SK-N-SH (cell line): Measurements from ENCODE around the gene DNMT3A. TPM values are rescaled to one million over a fixed set of nuclear protein-coding genes. Genes with fewer than 3 reads are reported as not detected.

Experiments used
- CTCF ChIA-PET: fragments of 300-600, 350-600 bp; formaldehyde crosslinking; extraction: SDS; loops from one replicate; lab custom pipeline; 2021; lab: Yijun Ruan, JAX
- POLR2A ChIA-PET: fragments of 350-600 bp; sonication (Branson Sonifier 250); formaldehyde crosslinking; extraction: SDS; loops from one replicate; lab custom pipeline; 2020; ENCODE audit warnings: antibody characterized with exemption, inconsistent platforms; lab: Yijun Ruan, JAX
- DNase-seq: peaks from one replicate; pipeline ENCODE4 v3.0.0; 2012
- H2AFZ ChIP-seq: fragments of 200-600 bp; sonication (generic); 2 replicates; pipeline ENCODE4 v1.8.1; 2016; ENCODE audit warnings: antibody characterized with exemption, mild to moderate bottlenecking, low read depth
- H3F3A ChIP-seq: fragments of 200-600 bp; sonication (generic); replicated peaks from 2 replicates; pipeline ENCODE3; 2016; ENCODE audit warnings: antibody characterized with exemption, mild to moderate bottlenecking; ENCODE audit not compliant: insufficient read depth
- H3K27ac ChIP-seq, 2 experiments: fragments of 200-500 bp in 1 of 2; fragments of 200-600 bp in 1 of 2; sonication (Bioruptor generic) in 1 of 2; sonication (generic), shearing (Covaris generic) in 1 of 2; 2 replicates each; pipeline versions ENCODE4 v1.5.1 to v1.6.1; 2014 to 2016; ENCODE audit warnings: low read depth in 2 of 2, inconsistent platforms in 1 of 2, low read length in 1 of 2, mild to moderate bottlenecking in 1 of 2, mixed read lengths in 1 of 2
- H3K27me3 ChIP-seq: fragments of 200-600 bp; sonication (generic), shearing (Covaris generic); 2 replicates; pipeline ENCODE4 v1.6.1; 2016; ENCODE audit warnings: mixed run types; ENCODE audit not compliant: insufficient read depth
- H3K36me3 ChIP-seq, 2 experiments: fragments of 200-500 bp in 1 of 2; fragments of 200-600 bp in 1 of 2; sonication (Bioruptor generic) in 1 of 2; sonication (generic) in 1 of 2; replicated peaks in 1 of 2; 2 replicates each; pipeline versions ENCODE3 to v1.5.1; 2014 to 2016; ENCODE audit warnings: low read length in 1 of 2, mild to moderate bottlenecking in 1 of 2; ENCODE audit not compliant: insufficient read depth in 2 of 2, control insufficient read depth in 1 of 2
- H3K4me1 ChIP-seq, 2 experiments: fragments of 200-500 bp in 1 of 2; fragments of 200-600 bp in 1 of 2; sonication (Bioruptor generic) in 1 of 2; sonication (generic), shearing (Covaris generic) in 1 of 2; 2 replicates each; pipeline versions ENCODE4 v1.5.1 to v1.6.1; 2014 to 2016; ENCODE audit warnings: low read depth in 1 of 2, low read length in 1 of 2, mixed run types in 1 of 2; ENCODE audit not compliant: insufficient read depth in 2 of 2, control insufficient read depth in 1 of 2
- H3K4me2 ChIP-seq: fragments of 200-600 bp; sonication (generic), shearing (Covaris generic); 2 replicates; pipeline ENCODE4 v1.6.1; 2017; ENCODE audit warnings: mixed run types
- H3K4me3 ChIP-seq, 2 experiments: fragments of 200-500 bp in 1 of 2; fragments of 200-600 bp in 1 of 2; sonication (Bioruptor generic) in 1 of 2; sonication (generic), shearing (Covaris generic) in 1 of 2; 2 replicates each; pipeline versions ENCODE4 v1.5.1 to v1.8.1; 2014 to 2016; ENCODE audit warnings: low read depth in 2 of 2, inconsistent platforms in 1 of 2, low read length in 1 of 2, mild to moderate bottlenecking in 1 of 2, mixed read lengths in 1 of 2, moderate library complexity in 1 of 2
- H3K79me2 ChIP-seq: fragments of 200-600 bp; sonication (generic); 2 replicates; pipeline ENCODE4 v1.8.1; 2017; ENCODE audit warnings: mild to moderate bottlenecking; ENCODE audit not compliant: insufficient read depth
- H3K9ac ChIP-seq: fragments of 200-600 bp; sonication (generic); 2 replicates; pipeline ENCODE4 v1.6.1; 2017; ENCODE audit warnings: mixed run types
- H3K9me2 ChIP-seq: fragments of 200-600 bp; sonication (generic); 2 replicates; pipeline ENCODE4 v1.6.1; 2017; ENCODE audit warnings: mixed run types
- H3K9me3 ChIP-seq: fragments of 200-600 bp; sonication (generic); 2 replicates; pipeline ENCODE4 v1.6.1; 2017; ENCODE audit warnings: mixed run types, mild to moderate bottlenecking, moderate library complexity
- H4K20me1 ChIP-seq: fragments of 200-600 bp; sonication (generic); 2 replicates; pipeline ENCODE4 v1.6.1; 2017; ENCODE audit warnings: mild to moderate bottlenecking, mixed run types; ENCODE audit not compliant: insufficient read depth
- ELF1 ChIP-seq: IDR thresholded peaks from 2 replicates; pipeline ENCODE4 v1.4.0; 2012
- EP300 ChIP-seq, 2 experiments: IDR thresholded peaks; 2 replicates each; pipeline versions ENCODE4 v1.4.0 to v1.6.1; 2012; ENCODE audit warnings: borderline replicate concordance in 1 of 2, low read depth in 1 of 2, low read length in 1 of 2
- EZH2phosphoT487 ChIP-seq: fragments of 200-600 bp; sonication (generic); IDR thresholded peaks from 2 replicates; pipeline ENCODE4 v1.6.1; 2017; ENCODE audit warnings: low read depth, mixed run types, mild to moderate bottlenecking, antibody characterized with exemption, moderate library complexity, borderline replicate concordance
- FOXM1 ChIP-seq: IDR thresholded peaks from 2 replicates; pipeline ENCODE4 v1.4.0; 2012; ENCODE audit warnings: low read depth, mild to moderate bottlenecking
- GABPA ChIP-seq: IDR thresholded peaks from 2 replicates; pipeline ENCODE4 v1.4.0; 2012; ENCODE audit warnings: low read depth, mild to moderate bottlenecking
- GATA2 ChIP-seq: sonication (generic); formaldehyde crosslinking; IDR thresholded peaks from 2 replicates; pipeline ENCODE4 v1.5.0; 2020; ENCODE audit warnings: mild to moderate bottlenecking, missing genetic modification reagents
- MXI1 ChIP-seq: IDR thresholded peaks from 2 replicates; pipeline ENCODE4 v1.6.1; 2012; ENCODE audit warnings: mild to moderate bottlenecking, low read depth, low read length, improper control_type of control experiment
- POLR2AphosphoS5 ChIP-seq: IDR thresholded peaks from 2 replicates; pipeline ENCODE4 v1.6.1; 2012; ENCODE audit warnings: low read depth, low read length
- RAD21 ChIP-seq: IDR thresholded peaks from 2 replicates; pipeline ENCODE4 v1.6.1; 2012; ENCODE audit warnings: mild to moderate bottlenecking, low read length
- RCOR1 ChIP-seq: fragments of 150-350 bp; IDR thresholded peaks from 2 replicates; pipeline ENCODE4 v1.6.1; 2017; ENCODE audit warnings: antibody characterized with exemption, low read length
- RXRA ChIP-seq: IDR thresholded peaks from 2 replicates; pipeline ENCODE4 v1.4.0; 2012; ENCODE audit warnings: low read depth, mild to moderate bottlenecking, borderline replicate concordance
- SIN3A ChIP-seq: IDR thresholded peaks from 2 replicates; pipeline ENCODE4 v1.6.1; 2012; ENCODE audit warnings: low read depth, mild to moderate bottlenecking, low read length, moderate library complexity, borderline replicate concordance
- SMC3 ChIP-seq: IDR thresholded peaks from 2 replicates; pipeline ENCODE4 v1.6.1; 2012; ENCODE audit warnings: low read depth, low read length, improper control_type of control experiment
- TEAD4 ChIP-seq: IDR thresholded peaks from 2 replicates; pipeline ENCODE4 v1.4.0; 2012; ENCODE audit warnings: mild to moderate bottlenecking, borderline replicate concordance; ENCODE audit not compliant: insufficient read depth
- WGBS: methylation state at CpG from one replicate; pipeline ENCODE4 v1.1.6; 2017; ENCODE audit warnings: low lambda C conversion rate; 5-methylcytosine and 5-hydroxymethylcytosine counted together
- polyA plus RNA-seq, 3 experiments: library from polyadenylated mRNA; depleted of rRNA; stranded (reverse); fragments of >200 nt; gene quantifications; 2 replicates each; pipeline ENCODE4 v1.2.3, GENCODE V29; 2012
- TF ChIP-seq, protein P1 (sequence below): IDR thresholded peaks from 2 replicates; pipeline ENCODE4; 2012
- TF ChIP-seq, protein P2 (sequence below): IDR thresholded peaks from 2 replicates; pipeline ENCODE4 v1.6.1; 2012; ENCODE audit warnings: mild to moderate bottlenecking, low read depth, low read length, moderate library complexity
- TF ChIP-seq, protein P3 (sequence below): fragments of 200-600 bp; sonication (generic); IDR thresholded peaks from 2 replicates; pipeline ENCODE4 v1.6.1; 2017; ENCODE audit warnings: antibody characterized with exemption, mild to moderate bottlenecking, moderate library complexity
- TF ChIP-seq, protein P4 (sequence below): fragments of 150-350 bp; IDR thresholded peaks from 2 replicates; pipeline ENCODE4 v1.6.1; 2017; ENCODE audit warnings: antibody characterized with exemption, low read length, low read depth, borderline replicate concordance
- TF ChIP-seq, protein P5 (sequence below): IDR thresholded peaks from 2 replicates; pipeline ENCODE4 v1.4.0; 2012; ENCODE audit warnings: low read depth, borderline replicate concordance

Gene DNMT3A
- polyA plus RNA-seq, 1 of the 3 experiments (the other 2 are of a cell fraction): 5.6 TPM

DNA sequence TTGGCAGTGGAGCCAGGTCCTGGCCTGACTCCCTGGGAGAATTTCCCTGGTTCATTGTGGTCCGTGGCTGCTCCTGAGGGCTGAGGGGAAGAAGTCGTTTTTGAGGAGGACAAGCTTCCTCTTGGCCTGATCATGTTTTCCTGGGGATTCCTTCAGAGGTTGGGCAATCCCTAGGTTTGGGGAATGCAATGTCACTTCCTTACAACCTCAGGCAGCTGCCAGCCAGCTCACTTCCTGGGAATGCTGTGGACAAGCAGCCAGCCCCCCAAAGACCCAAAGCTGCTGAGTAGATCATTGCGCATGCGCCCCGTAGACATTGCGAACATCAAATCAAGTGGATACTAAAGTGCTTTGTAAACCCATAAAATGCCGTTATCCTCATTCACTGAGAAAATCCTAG, 7.7 kb upstream of the DNMT3A start:
- H3K9me3 ChIP-seq: no peaks in the 10 kb centered on the region
- no peaks in the 10 kb centered on the region for H3K36me3 ChIP-seq
- H3K27ac ChIP-seq: no peak overlapping the region
- no peak overlapping the region for H3K9ac ChIP-seq
- H3K27me3 ChIP-seq: no peaks in the 10 kb centered on the region
- no peaks in the 10 kb centered on the region for H3K79me2 ChIP-seq
- no peak overlapping the region for H3K4me2 ChIP-seq
- no peak overlapping the region for H3K4me3 ChIP-seq
- peaks cover 0 to 9% of the 10 kb centered on the region in 2 experiments; a peak in 1 of 4 replicates for H3K4me1 ChIP-seq
- no peak overlapping the region for H2AFZ ChIP-seq
- POLR2A ChIA-PET: no interaction called here
- WGBS: 75% methylated on average over 7 of the region's 7 CpGs
- no peaks in the 10 kb centered on the region for H3K9me2 ChIP-seq
- no peak for TF ChIP-seq TEAD4
- no peak for TF ChIP-seq ELF1
- no peak for TF ChIP-seq SMC3
- H4K20me1 ChIP-seq: no peaks in the 10 kb centered on the region
- H3F3A ChIP-seq: no peaks in the 10 kb centered on the region
- no peak for DNase-seq
- CTCF ChIA-PET: interaction anchor here (0.8 to 3.2 kb wide), 4 partner anchors 12 to 183 kb away, joined by 4 to 16 read pairs (median 8); no protein-coding TSS in a partner anchor

DNA sequence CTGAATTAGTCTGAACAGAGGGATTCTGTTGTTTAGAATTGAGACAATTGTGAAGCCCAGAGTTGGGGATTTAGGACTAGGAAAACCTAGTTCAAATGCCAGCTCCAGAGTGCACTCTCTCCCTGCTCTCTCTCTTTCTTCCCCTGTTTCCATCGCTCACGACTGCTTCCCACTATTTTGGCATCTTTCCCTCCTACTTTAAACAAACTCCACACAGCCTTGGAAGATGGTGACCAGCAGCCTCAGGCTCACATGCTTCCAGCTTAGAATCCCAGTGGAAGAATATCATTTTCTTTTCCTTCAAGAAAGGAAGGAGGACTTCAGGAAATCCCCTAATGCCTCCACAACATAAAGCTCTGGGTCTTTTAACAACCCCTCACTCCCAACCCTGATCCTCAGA, 6.1 kb upstream of the DNMT3A start:
- Histone ChIP-seq H4K20me1 (no peaks in the 10 kb centered on the region), H3F3A (no peaks in the 10 kb centered on the region), H3K36me3 (no peaks in the 10 kb centered on the region), H3K27ac (no peak overlapping the region), H3K9ac (no peak overlapping the region), H3K4me1 (peaks cover 3 to 9% of the 10 kb centered on the region in 2 experiments; a peak in 2 of 4 replicates), H3K4me3 (no peak overlapping the region), H3K27me3 (no peaks in the 10 kb centered on the region), H3K9me3 (no peaks in the 10 kb centered on the region), H3K79me2 (no peaks in the 10 kb centered on the region), H3K9me2 (no peaks in the 10 kb centered on the region), H2AFZ (no peak overlapping the region), H3K4me2 (no peak overlapping the region)
- ChIA-PET CTCF (interaction anchor here (1.0 to 1.6 kb wide), 4 partner anchors 14 to 182 kb away, joined by 3 to 4 read pairs (median 4); no protein-coding TSS in a partner anchor), POLR2A (no interaction called here)
- DNase-seq: no peak
- 88% methylated on average over 2 of the region's 2 CpGs for WGBS
- TF ChIP-seq EP300 (IDR thresholded peaks at IDR 0.05; ENCODE audit: borderline replicate concordance in 1 of 2, low read depth in 1 of 2, low read length in 1 of 2): no peak
- no peak for TF ChIP-seq MXI1
- TF ChIP-seq SIN3A: no peak
- TF ChIP-seq, protein P1, sequence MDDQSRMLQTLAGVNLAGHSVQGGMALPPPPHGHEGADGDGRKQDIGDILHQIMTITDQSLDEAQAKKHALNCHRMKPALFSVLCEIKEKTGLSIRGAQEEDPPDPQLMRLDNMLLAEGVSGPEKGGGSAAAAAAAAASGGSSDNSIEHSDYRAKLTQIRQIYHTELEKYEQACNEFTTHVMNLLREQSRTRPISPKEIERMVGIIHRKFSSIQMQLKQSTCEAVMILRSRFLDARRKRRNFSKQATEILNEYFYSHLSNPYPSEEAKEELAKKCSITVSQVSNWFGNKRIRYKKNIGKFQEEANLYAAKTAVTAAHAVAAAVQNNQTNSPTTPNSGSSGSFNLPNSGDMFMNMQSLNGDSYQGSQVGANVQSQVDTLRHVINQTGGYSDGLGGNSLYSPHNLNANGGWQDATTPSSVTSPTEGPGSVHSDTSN: no peak
- TF ChIP-seq RCOR1: no peak
- TF ChIP-seq POLR2AphosphoS5: no peak
- no peak for TF ChIP-seq RXRA
- no peak for TF ChIP-seq RAD21
- TF ChIP-seq, protein P2, sequence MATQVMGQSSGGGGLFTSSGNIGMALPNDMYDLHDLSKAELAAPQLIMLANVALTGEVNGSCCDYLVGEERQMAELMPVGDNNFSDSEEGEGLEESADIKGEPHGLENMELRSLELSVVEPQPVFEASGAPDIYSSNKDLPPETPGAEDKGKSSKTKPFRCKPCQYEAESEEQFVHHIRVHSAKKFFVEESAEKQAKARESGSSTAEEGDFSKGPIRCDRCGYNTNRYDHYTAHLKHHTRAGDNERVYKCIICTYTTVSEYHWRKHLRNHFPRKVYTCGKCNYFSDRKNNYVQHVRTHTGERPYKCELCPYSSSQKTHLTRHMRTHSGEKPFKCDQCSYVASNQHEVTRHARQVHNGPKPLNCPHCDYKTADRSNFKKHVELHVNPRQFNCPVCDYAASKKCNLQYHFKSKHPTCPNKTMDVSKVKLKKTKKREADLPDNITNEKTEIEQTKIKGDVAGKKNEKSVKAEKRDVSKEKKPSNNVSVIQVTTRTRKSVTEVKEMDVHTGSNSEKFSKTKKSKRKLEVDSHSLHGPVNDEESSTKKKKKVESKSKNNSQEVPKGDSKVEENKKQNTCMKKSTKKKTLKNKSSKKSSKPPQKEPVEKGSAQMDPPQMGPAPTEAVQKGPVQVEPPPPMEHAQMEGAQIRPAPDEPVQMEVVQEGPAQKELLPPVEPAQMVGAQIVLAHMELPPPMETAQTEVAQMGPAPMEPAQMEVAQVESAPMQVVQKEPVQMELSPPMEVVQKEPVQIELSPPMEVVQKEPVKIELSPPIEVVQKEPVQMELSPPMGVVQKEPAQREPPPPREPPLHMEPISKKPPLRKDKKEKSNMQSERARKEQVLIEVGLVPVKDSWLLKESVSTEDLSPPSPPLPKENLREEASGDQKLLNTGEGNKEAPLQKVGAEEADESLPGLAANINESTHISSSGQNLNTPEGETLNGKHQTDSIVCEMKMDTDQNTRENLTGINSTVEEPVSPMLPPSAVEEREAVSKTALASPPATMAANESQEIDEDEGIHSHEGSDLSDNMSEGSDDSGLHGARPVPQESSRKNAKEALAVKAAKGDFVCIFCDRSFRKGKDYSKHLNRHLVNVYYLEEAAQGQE: no peak
- TF ChIP-seq GATA2 (CRISPR knock-in tag): no peak
- TF ChIP-seq EZH2phosphoT487: no peak
- TF ChIP-seq, protein P3, sequence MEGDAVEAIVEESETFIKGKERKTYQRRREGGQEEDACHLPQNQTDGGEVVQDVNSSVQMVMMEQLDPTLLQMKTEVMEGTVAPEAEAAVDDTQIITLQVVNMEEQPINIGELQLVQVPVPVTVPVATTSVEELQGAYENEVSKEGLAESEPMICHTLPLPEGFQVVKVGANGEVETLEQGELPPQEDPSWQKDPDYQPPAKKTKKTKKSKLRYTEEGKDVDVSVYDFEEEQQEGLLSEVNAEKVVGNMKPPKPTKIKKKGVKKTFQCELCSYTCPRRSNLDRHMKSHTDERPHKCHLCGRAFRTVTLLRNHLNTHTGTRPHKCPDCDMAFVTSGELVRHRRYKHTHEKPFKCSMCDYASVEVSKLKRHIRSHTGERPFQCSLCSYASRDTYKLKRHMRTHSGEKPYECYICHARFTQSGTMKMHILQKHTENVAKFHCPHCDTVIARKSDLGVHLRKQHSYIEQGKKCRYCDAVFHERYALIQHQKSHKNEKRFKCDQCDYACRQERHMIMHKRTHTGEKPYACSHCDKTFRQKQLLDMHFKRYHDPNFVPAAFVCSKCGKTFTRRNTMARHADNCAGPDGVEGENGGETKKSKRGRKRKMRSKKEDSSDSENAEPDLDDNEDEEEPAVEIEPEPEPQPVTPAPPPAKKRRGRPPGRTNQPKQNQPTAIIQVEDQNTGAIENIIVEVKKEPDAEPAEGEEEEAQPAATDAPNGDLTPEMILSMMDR: no peak
- TF ChIP-seq FOXM1: no peak
- TF ChIP-seq GABPA: no peak
- TF ChIP-seq, protein P4, sequence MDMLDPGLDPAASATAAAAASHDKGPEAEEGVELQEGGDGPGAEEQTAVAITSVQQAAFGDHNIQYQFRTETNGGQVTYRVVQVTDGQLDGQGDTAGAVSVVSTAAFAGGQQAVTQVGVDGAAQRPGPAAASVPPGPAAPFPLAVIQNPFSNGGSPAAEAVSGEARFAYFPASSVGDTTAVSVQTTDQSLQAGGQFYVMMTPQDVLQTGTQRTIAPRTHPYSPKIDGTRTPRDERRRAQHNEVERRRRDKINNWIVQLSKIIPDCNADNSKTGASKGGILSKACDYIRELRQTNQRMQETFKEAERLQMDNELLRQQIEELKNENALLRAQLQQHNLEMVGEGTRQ: no peak
- TF ChIP-seq, protein P5, sequence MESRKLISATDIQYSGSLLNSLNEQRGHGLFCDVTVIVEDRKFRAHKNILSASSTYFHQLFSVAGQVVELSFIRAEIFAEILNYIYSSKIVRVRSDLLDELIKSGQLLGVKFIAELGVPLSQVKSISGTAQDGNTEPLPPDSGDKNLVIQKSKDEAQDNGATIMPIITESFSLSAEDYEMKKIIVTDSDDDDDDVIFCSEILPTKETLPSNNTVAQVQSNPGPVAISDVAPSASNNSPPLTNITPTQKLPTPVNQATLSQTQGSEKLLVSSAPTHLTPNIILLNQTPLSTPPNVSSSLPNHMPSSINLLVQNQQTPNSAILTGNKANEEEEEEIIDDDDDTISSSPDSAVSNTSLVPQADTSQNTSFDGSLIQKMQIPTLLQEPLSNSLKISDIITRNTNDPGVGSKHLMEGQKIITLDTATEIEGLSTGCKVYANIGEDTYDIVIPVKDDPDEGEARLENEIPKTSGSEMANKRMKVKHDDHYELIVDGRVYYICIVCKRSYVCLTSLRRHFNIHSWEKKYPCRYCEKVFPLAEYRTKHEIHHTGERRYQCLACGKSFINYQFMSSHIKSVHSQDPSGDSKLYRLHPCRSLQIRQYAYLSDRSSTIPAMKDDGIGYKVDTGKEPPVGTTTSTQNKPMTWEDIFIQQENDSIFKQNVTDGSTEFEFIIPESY: no peak
